ENCODE results near the gene EED. TPM values are rescaled to one million over a fixed set of nuclear protein-coding genes. Genes with fewer than 3 reads are reported as not detected.

EED gene
- total RNA-seq, 4 donors from 2014 or later, result 25.5 to 46.0 (median 33.0) TPM

- intact Hi-C loops (cut with DNase I), result no loop called here
- H3K4me1 ChIP-seq, result peaks cover 15 to 18% of the 10 kb centered on the region in 2 donors
- no peaks in the 10 kb centered on the region for H3K27me3 ChIP-seq
- H3K27ac ChIP-seq, result no peak overlapping the region
- H3K4me3 ChIP-seq (replicated peaks in 1 of 3), result no peak overlapping the region
- 62 to 74% methylated on average over 3 of the region's 3 CpGs for WGBS, 2 donors
- H3K36me3 ChIP-seq, result no peaks in the 10 kb centered on the region
- no peak for TF ChIP-seq POLR2A (IDR thresholded peaks at IDR 0.05)
- TF ChIP-seq CTCF (IDR thresholded peaks at IDR 0.05), result no peak
- no peak for DNase-seq
- no peaks in the 10 kb centered on the region for H3K9me3 ChIP-seq
Observed at GRCh38 chr11:86249307-86250098, 5.0 kb downstream of the EED start.

GRCh38 chr11:86251345-86251744 is 6.8 kb downstream of the EED start:
- H3K36me3 ChIP-seq, result no peaks in the 10 kb centered on the region
- peaks cover 12 to 16% of the 10 kb centered on the region in 2 donors for H3K4me1 ChIP-seq
- no peaks in the 10 kb centered on the region for H3K9me3 ChIP-seq
- H3K4me3 ChIP-seq (replicated peaks in 1 of 3), result no peak overlapping the region
- WGBS, 2 donors, result 70 to 85% methylated on average over 2 of the region's 2 CpGs
- DNase-seq, result no peak
- TF ChIP-seq CTCF (IDR thresholded peaks at IDR 0.05) (no peak), POLR2A (IDR thresholded peaks at IDR 0.05) (no peak)
- H3K27ac ChIP-seq, result no peak overlapping the region
- intact Hi-C loops (cut with DNase I), result no loop called here
- H3K27me3 ChIP-seq, result no peaks in the 10 kb centered on the region

- Histone ChIP-seq H3K27ac (no peak overlapping the region), H3K36me3 (peaks cover 5 to 9% of the 10 kb centered on the region in 2 donors), H3K4me3 (replicated peaks in 1 of 3) (no peak overlapping the region), H3K27me3 (no peaks in the 10 kb centered on the region), H3K9me3 (no peaks in the 10 kb centered on the region), H3K4me1 (no peaks in the 10 kb centered on the region)
- no peak for DNase-seq
- intact Hi-C loops (cut with DNase I), result no loop called here
- 89 to 96% methylated on average over 1 of the region's 1 CpG for WGBS, 2 donors
- TF ChIP-seq POLR2A (IDR thresholded peaks at IDR 0.05), result no peak
- TF ChIP-seq CTCF (IDR thresholded peaks at IDR 0.05), result no peak
Observed at GRCh38 chr11:86255896-86256295, 11.3 kb downstream of the EED start.

GRCh38 chr11:86256608-86257007 is 12.1 kb downstream of the EED start:
- WGBS, 2 donors, result 93 to 94% methylated on average over 6 of the region's 6 CpGs
- Histone ChIP-seq H3K36me3 (peaks cover 5 to 9% of the 10 kb centered on the region in 2 donors), H3K27ac (no peak overlapping the region), H3K4me3 (replicated peaks in 1 of 3) (no peak overlapping the region), H3K4me1 (no peaks in the 10 kb centered on the region), H3K9me3 (no peaks in the 10 kb centered on the region), H3K27me3 (no peaks in the 10 kb centered on the region)
- intact Hi-C loops (cut with DNase I), result no loop called here
- DNase-seq, result no peak
- TF ChIP-seq CTCF (IDR thresholded peaks at IDR 0.05) (no peak), POLR2A (IDR thresholded peaks at IDR 0.05) (no peak)

GRCh38 chr11:86257446-86257845 is 12.9 kb downstream of the EED start:
- Histone ChIP-seq H3K36me3 (peaks cover 8 to 9% of the 10 kb centered on the region in 2 donors), H3K9me3 (no peaks in the 10 kb centered on the region), H3K4me1 (no peaks in the 10 kb centered on the region), H3K4me3 (replicated peaks in 1 of 3) (no peak overlapping the region), H3K27ac (no peak overlapping the region), H3K27me3 (no peaks in the 10 kb centered on the region)
- TF ChIP-seq POLR2A (IDR thresholded peaks at IDR 0.05), result no peak
- TF ChIP-seq CTCF (IDR thresholded peaks at IDR 0.05), result no peak
- no peak for DNase-seq
- intact Hi-C loops (cut with DNase I), result no loop called here

Data from thyroid gland (tissue), 4 donors.